ENCODE results near the gene CBR3.
"Not testable (repeated sequence)": the region's sequence is repeated elsewhere in the genome, so short reads cannot be mapped to it uniquely, and the experiment has no call there.

The CBR3 gene

GRCh38 chr21:36127977-36128376 is 6.9 kb upstream of the CBR3 start:
- Histone ChIP-seq H4K5ac (ENCODE audit: low read length) (no peak overlapping the region), H4K8ac (ENCODE audit: low read depth, low read length) (no peak overlapping the region), H3K27me3 (ENCODE audit: insufficient read depth, low read length, poor library complexity) (no peaks in the 10 kb centered on the region), H3K9ac (ENCODE audit: low read length) (no peak overlapping the region), H2AK5ac (ENCODE audit: low read length) (no peak overlapping the region), H3K4ac (ENCODE audit: low read depth, low read length) (no peak overlapping the region), H3K4me1 (ENCODE audit: control insufficient read depth, low read depth, low read length) (peaks cover 3% of the 10 kb centered on the region), H2BK120ac (ENCODE audit: low read depth, low read length) (no peak overlapping the region), H3K4me3 (ENCODE audit: low read length) (no peak overlapping the region), H3K36me3 (ENCODE audit: control insufficient read depth, insufficient read depth, low read length) (no peaks in the 10 kb centered on the region), H3K18ac (ENCODE audit: low read length) (no peak overlapping the region), H3K23ac (ENCODE audit: low read length) (no peak overlapping the region), H2BK5ac (ENCODE audit: low read length) (no peak overlapping the region), H3K56ac (ENCODE audit: low read length) (no peak overlapping the region), H3K27ac (ENCODE audit: low read depth, low read length) (no peak overlapping the region), H3K79me1 (ENCODE audit: low read length) (no peaks in the 10 kb centered on the region), H3K4me2 (ENCODE audit: low read length) (no peak overlapping the region), H3K79me2 (ENCODE audit: control insufficient read depth, insufficient read depth, low read length) (no peaks in the 10 kb centered on the region), H2BK15ac (replicated peaks; ENCODE audit: low read depth) (no peak overlapping the region)
- DNase-seq = peak; percentile 32
- no CpG with 5 or more reads among the region's 5 CpGs for WGBS (ENCODE audit: extremely low coverage, insufficient coverage, low lambda C conversion rate)

GRCh38 chr21:36129219-36129618 is 5.7 kb upstream of the CBR3 start:
- no peak overlapping the region for H3K18ac ChIP-seq (ENCODE audit: low read length)
- H3K9ac ChIP-seq (ENCODE audit: low read length) = no peak overlapping the region
- H3K79me1 ChIP-seq (ENCODE audit: low read length) = no peaks in the 10 kb centered on the region
- no peak overlapping the region for H3K56ac ChIP-seq (ENCODE audit: low read length)
- H4K8ac ChIP-seq (ENCODE audit: low read depth, low read length) = no peak overlapping the region
- no peak overlapping the region for H3K23ac ChIP-seq (ENCODE audit: low read length)
- H2BK5ac ChIP-seq (ENCODE audit: low read length) = no peak overlapping the region
- no peaks in the 10 kb centered on the region for H3K36me3 ChIP-seq (ENCODE audit: control insufficient read depth, insufficient read depth, low read length)
- peaks cover 3% of the 10 kb centered on the region for H3K27me3 ChIP-seq (ENCODE audit: insufficient read depth, low read length, poor library complexity)
- no peaks in the 10 kb centered on the region for H3K79me2 ChIP-seq (ENCODE audit: control insufficient read depth, insufficient read depth, low read length)
- H2AK5ac ChIP-seq (ENCODE audit: low read length) = no peak overlapping the region
- H2BK120ac ChIP-seq (ENCODE audit: low read depth, low read length) = no peak overlapping the region
- WGBS (ENCODE audit: extremely low coverage, insufficient coverage, low lambda C conversion rate) = no CpG with 5 or more reads among the region's 2 CpGs
- no peak overlapping the region for H3K4me3 ChIP-seq (ENCODE audit: low read length)
- no peak overlapping the region for H3K4ac ChIP-seq (ENCODE audit: low read depth, low read length)
- H3K4me1 ChIP-seq (ENCODE audit: control insufficient read depth, low read depth, low read length) = peaks cover 3% of the 10 kb centered on the region
- no peak overlapping the region for H3K27ac ChIP-seq (ENCODE audit: low read depth, low read length)
- H2BK15ac ChIP-seq (replicated peaks; ENCODE audit: low read depth) = no peak overlapping the region
- no peak for DNase-seq
- no peak overlapping the region for H4K5ac ChIP-seq (ENCODE audit: low read length)
- H3K4me2 ChIP-seq (ENCODE audit: low read length) = no peak overlapping the region

- H3K4me3 ChIP-seq (ENCODE audit: low read length) = not testable (repeated sequence)
Observed at GRCh38 chr21:36130414-36130762, 4.5 kb upstream of the CBR3 start.

GRCh38 chr21:36130839-36131238 is 4.0 kb upstream of the CBR3 start:
- DNase-seq; H2BK5ac ChIP-seq (ENCODE audit: low read length); H4K8ac ChIP-seq (ENCODE audit: low read depth, low read length); H3K9ac ChIP-seq (ENCODE audit: low read length); H3K4ac ChIP-seq (ENCODE audit: low read depth, low read length); H3K56ac ChIP-seq (ENCODE audit: low read length); H3K18ac ChIP-seq (ENCODE audit: low read length); H3K4me1 ChIP-seq (ENCODE audit: control insufficient read depth, low read depth, low read length); H3K4me2 ChIP-seq (ENCODE audit: low read length); H3K36me3 ChIP-seq (ENCODE audit: control insufficient read depth, insufficient read depth, low read length); H2BK120ac ChIP-seq (ENCODE audit: low read depth, low read length); H2BK15ac ChIP-seq (replicated peaks; ENCODE audit: low read depth); H4K5ac ChIP-seq (ENCODE audit: low read length); H3K27ac ChIP-seq (ENCODE audit: low read depth, low read length); H3K4me3 ChIP-seq (ENCODE audit: low read length); H3K27me3 ChIP-seq (ENCODE audit: insufficient read depth, low read length, poor library complexity); H3K79me1 ChIP-seq (ENCODE audit: low read length); H3K79me2 ChIP-seq (ENCODE audit: control insufficient read depth, insufficient read depth, low read length); H3K23ac ChIP-seq (ENCODE audit: low read length); H2AK5ac ChIP-seq (ENCODE audit: low read length): not testable (repeated sequence)
- no CpG with 5 or more reads among the region's 5 CpGs for WGBS (ENCODE audit: extremely low coverage, insufficient coverage, low lambda C conversion rate)

More at GRCh38 chr21:36130414-36130762, 4.5 kb upstream of the CBR3 start:
- not testable (repeated sequence) for H3K4me1 ChIP-seq (ENCODE audit: control insufficient read depth, low read depth, low read length); DNase-seq; H3K18ac ChIP-seq (ENCODE audit: low read length); H3K9ac ChIP-seq (ENCODE audit: low read length); H2BK5ac ChIP-seq (ENCODE audit: low read length); H3K4ac ChIP-seq (ENCODE audit: low read depth, low read length); H3K56ac ChIP-seq (ENCODE audit: low read length); H3K36me3 ChIP-seq (ENCODE audit: control insufficient read depth, insufficient read depth, low read length); H3K79me1 ChIP-seq (ENCODE audit: low read length); H3K27ac ChIP-seq (ENCODE audit: low read depth, low read length); H3K23ac ChIP-seq (ENCODE audit: low read length); H3K4me2 ChIP-seq (ENCODE audit: low read length); H3K27me3 ChIP-seq (ENCODE audit: insufficient read depth, low read length, poor library complexity); H2BK15ac ChIP-seq (replicated peaks; ENCODE audit: low read depth); H4K8ac ChIP-seq (ENCODE audit: low read depth, low read length); H3K79me2 ChIP-seq (ENCODE audit: control insufficient read depth, insufficient read depth, low read length); H2AK5ac ChIP-seq (ENCODE audit: low read length); H2BK120ac ChIP-seq (ENCODE audit: low read depth, low read length); H4K5ac ChIP-seq (ENCODE audit: low read length)
- WGBS (ENCODE audit: extremely low coverage, insufficient coverage, low lambda C conversion rate) = no CpG with 5 or more reads among the region's 18 CpGs

- no peaks in the 10 kb centered on the region for H3K36me3 ChIP-seq (ENCODE audit: control insufficient read depth, insufficient read depth, low read length)
- H3K79me2 ChIP-seq (ENCODE audit: control insufficient read depth, insufficient read depth, low read length) = no peaks in the 10 kb centered on the region
- no peak overlapping the region for H3K18ac ChIP-seq (ENCODE audit: low read length)
- H3K4me3 ChIP-seq (ENCODE audit: low read length) = no peak overlapping the region
- H3K4me2 ChIP-seq (ENCODE audit: low read length) = no peak overlapping the region
- H3K27me3 ChIP-seq (ENCODE audit: insufficient read depth, low read length, poor library complexity) = peaks cover 9% of the 10 kb centered on the region
- no peak overlapping the region for H3K4ac ChIP-seq (ENCODE audit: low read depth, low read length)
- DNase-seq = no peak
- H2AK5ac ChIP-seq (ENCODE audit: low read length) = no peak overlapping the region
- no peak overlapping the region for H2BK15ac ChIP-seq (replicated peaks; ENCODE audit: low read depth)
- H3K4me1 ChIP-seq (ENCODE audit: control insufficient read depth, low read depth, low read length) = peaks cover 3% of the 10 kb centered on the region
- no peaks in the 10 kb centered on the region for H3K79me1 ChIP-seq (ENCODE audit: low read length)
- no peak overlapping the region for H4K5ac ChIP-seq (ENCODE audit: low read length)
- no peak overlapping the region for H3K23ac ChIP-seq (ENCODE audit: low read length)
- no CpG with 5 or more reads among the region's 8 CpGs for WGBS (ENCODE audit: extremely low coverage, insufficient coverage, low lambda C conversion rate)
- H4K8ac ChIP-seq (ENCODE audit: low read depth, low read length) = no peak overlapping the region
- no peak overlapping the region for H2BK5ac ChIP-seq (ENCODE audit: low read length)
- no peak overlapping the region for H3K9ac ChIP-seq (ENCODE audit: low read length)
- H3K27ac ChIP-seq (ENCODE audit: low read depth, low read length) = no peak overlapping the region
- H2BK120ac ChIP-seq (ENCODE audit: low read depth, low read length) = no peak overlapping the region
- no peak overlapping the region for H3K56ac ChIP-seq (ENCODE audit: low read length)
Observed at GRCh38 chr21:36132696-36133095, 2.2 kb upstream of the CBR3 start.

GRCh38 chr21:36135391-36136102 is 668 bp downstream of the CBR3 start:
- Histone ChIP-seq H3K4me1 (ENCODE audit: control insufficient read depth, low read depth, low read length) (no peaks in the 10 kb centered on the region), H3K79me1 (ENCODE audit: low read length) (no peaks in the 10 kb centered on the region), H3K79me2 (ENCODE audit: control insufficient read depth, insufficient read depth, low read length) (no peaks in the 10 kb centered on the region), H3K56ac (ENCODE audit: low read length) (peak overlapping the region; percentile 73), H3K9ac (ENCODE audit: low read length) (peak overlapping the region; percentile 59), H2AK5ac (ENCODE audit: low read length) (no peak overlapping the region), H3K36me3 (ENCODE audit: control insufficient read depth, insufficient read depth, low read length) (no peaks in the 10 kb centered on the region), H3K18ac (ENCODE audit: low read length) (no peak overlapping the region), H4K5ac (ENCODE audit: low read length) (no peak overlapping the region), H2BK5ac (ENCODE audit: low read length) (no peak overlapping the region), H3K27me3 (ENCODE audit: insufficient read depth, low read length, poor library complexity) (peaks cover 9% of the 10 kb centered on the region), H3K27ac (ENCODE audit: low read depth, low read length) (no peak overlapping the region), H2BK120ac (ENCODE audit: low read depth, low read length) (no peak overlapping the region), H3K23ac (ENCODE audit: low read length) (no peak overlapping the region), H4K8ac (ENCODE audit: low read depth, low read length) (no peak overlapping the region), H3K4me2 (ENCODE audit: low read length) (peak overlapping the region; percentile 80), H3K4ac (ENCODE audit: low read depth, low read length) (no peak overlapping the region), H2BK15ac (replicated peaks; ENCODE audit: low read depth) (no peak overlapping the region), H3K4me3 (ENCODE audit: low read length) (peak overlapping the region; percentile 42)
- DNase-seq = peak; percentile 81
- no CpG with 5 or more reads among the region's 60 CpGs for WGBS (ENCODE audit: extremely low coverage, insufficient coverage, low lambda C conversion rate)

Measured in mesendoderm (in vitro differentiated cells).